Eye (tissue), 1 donor: ENCODE data around the gene TES.
"Not testable (repeated sequence)": the region's sequence is repeated elsewhere in the genome, so short reads cannot be mapped to it uniquely, and the experiment has no call there.

Experiments
- DNase-seq: peaks from one replicate; pipeline ENCODE4 v3.0.0-alpha.2; 2015

TES gene

GRCh38 chr7:116292381-116292780, 82.0 kb downstream of the TES start:
- no peak for DNase-seq

DNA sequence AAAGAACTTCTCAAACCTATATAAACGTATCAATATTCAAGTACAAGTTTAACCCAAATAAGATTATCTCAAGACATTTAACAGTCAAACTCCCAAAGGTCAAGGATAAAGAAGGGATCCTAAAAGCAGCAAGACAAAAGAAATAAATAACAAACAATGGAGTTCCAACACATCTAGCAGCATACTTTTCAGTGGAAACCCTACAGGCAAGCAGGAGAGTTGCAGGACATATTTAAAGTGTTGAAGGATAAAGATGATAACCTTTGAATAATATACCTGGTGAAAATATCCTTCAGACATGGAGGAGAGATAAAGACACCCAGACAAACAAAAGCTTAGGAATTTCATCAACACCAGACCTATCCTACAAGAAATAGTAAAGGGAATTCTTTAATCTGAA, 82.8 kb downstream of the TES start:
- no peak for DNase-seq

DNA sequence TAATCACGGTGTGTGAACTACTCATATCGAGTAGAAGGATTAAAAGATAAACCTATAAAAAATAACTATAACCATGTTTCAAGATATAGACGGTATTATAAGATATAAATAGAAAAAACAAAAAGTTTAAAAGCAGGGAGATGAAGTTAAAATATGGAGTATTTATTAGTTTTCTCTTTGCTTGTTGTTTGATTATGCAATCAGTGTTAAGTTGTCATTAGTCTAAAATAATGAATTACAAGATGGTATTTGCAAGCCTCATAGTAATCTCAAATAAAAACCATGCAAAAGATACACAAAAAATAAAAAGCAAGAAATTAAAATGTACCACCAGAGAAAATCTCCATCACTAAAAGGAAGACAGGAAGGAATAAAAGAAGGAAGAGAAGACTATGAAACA, 83.3 kb downstream of the TES start:
- no peak for DNase-seq

GRCh38 chr7:116295903-116296302, 85.6 kb downstream of the TES start:
- not testable (repeated sequence) for DNase-seq

DNA sequence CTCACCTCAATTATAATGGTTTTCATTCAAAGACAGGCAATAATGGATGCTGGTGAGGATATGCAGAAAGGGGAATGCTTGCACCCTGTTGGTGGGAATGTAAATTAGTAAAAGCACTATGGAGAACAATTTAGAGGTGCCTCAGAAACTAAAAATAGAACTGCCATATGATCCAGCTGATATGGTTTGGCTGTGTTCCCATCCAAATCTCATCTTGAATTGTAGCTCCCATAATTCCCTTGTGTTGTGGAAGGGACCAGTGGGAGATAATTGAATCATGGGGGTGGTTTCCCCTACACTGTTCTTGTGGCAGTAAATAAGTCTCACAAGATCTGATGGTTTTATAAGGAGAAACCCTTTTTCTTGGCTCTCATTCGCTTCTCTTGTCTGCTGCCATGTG, 87.7 kb downstream of the TES start:
- DNase-seq: no peak

DNA sequence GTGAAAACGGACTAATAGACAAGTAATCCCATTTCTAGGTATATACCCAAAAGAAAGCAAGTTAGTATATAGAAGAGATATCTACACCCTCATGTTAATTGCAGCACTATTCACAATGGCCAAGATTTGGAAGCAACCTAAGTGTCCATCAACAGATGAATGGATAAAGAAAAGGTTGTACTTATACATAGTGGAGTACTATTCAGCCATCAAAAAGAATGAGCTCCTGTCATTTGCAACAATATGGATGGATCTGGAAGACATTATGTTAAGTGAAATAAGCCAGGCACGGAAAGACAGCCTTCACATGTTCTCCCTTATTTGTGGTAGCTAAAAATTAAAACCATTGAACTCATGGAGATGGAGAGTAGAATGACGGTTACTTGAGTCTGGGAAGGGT, 88.2 kb downstream of the TES start:
- DNase-seq: no peak

GRCh38 chr7:116305485-116306408, 95.4 kb downstream of the TES start:
- no peak for DNase-seq

- DNase-seq: no peak
Observed at GRCh38 chr7:116306409-116307048, 96.2 kb downstream of the TES start.

DNA sequence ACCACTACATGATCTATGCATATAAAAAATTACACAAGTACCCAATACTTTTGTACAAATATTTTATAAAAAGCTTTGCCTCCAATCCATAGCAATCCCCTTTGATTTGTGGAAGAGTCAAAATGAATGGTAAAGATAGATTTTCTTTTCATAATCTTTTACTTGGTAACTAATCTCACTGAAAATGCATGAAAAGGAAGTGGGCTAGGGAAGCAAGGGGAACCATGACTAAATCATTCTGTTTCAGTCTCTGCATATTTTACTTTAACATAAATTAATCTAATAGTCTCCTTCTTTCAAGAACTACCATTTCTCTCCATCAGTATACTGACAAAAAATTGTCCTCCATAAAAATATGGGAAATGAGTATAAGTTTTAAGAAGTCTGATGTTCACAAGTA, 96.9 kb downstream of the TES start:
- DNase-seq: no peak
